PC-9 (cell line): ENCODE results near the gene SLC6A3.

Experiments
- EZH2 ChIP-seq: fragments of 200-600 bp; sonication (generic); IDR thresholded peaks from 2 replicates; pipeline ENCODE4 v1.8.0; 2017; ENCODE audit warnings: antibody characterized with exemption, low read depth
- TF ChIP-seq, protein P1 (sequence below): fragments of 200-600 bp; sonication (generic); conservative IDR thresholded peaks from 2 replicates; pipeline ENCODE4 v1.6.1; 2017; ENCODE audit warnings: mixed run types, antibody characterized with exemption, mild to moderate bottlenecking, moderate library complexity

- TF ChIP-seq, protein P1, sequence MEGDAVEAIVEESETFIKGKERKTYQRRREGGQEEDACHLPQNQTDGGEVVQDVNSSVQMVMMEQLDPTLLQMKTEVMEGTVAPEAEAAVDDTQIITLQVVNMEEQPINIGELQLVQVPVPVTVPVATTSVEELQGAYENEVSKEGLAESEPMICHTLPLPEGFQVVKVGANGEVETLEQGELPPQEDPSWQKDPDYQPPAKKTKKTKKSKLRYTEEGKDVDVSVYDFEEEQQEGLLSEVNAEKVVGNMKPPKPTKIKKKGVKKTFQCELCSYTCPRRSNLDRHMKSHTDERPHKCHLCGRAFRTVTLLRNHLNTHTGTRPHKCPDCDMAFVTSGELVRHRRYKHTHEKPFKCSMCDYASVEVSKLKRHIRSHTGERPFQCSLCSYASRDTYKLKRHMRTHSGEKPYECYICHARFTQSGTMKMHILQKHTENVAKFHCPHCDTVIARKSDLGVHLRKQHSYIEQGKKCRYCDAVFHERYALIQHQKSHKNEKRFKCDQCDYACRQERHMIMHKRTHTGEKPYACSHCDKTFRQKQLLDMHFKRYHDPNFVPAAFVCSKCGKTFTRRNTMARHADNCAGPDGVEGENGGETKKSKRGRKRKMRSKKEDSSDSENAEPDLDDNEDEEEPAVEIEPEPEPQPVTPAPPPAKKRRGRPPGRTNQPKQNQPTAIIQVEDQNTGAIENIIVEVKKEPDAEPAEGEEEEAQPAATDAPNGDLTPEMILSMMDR: no peak
- TF ChIP-seq EZH2: no peak
Observed at GRCh38 chr5:1480806-1481205, 35.6 kb upstream of the SLC6A3 start.
